Breast epithelium (tissue), 3 donors: ENCODE measurements around the gene STARD10.

ENCODE experiments used
- POLR2AphosphoS5 ChIP-seq, 3 donors: sonication (generic); formaldehyde crosslinking; IDR thresholded peaks; one replicate each; pipeline ENCODE4 v1.6.1; 2017; ENCODE audit warnings: antibody characterized with exemption in 3 of 3
- TF ChIP-seq, protein P1 (sequence below), 3 donors: fragments of 450-650 bp; IDR thresholded peaks; one replicate each; pipeline ENCODE4 v1.5.1; 2016 to 2017; ENCODE audit warnings: antibody characterized with exemption in 3 of 3, mild to moderate bottlenecking in 3 of 3, moderate library complexity in 3 of 3

DNA sequence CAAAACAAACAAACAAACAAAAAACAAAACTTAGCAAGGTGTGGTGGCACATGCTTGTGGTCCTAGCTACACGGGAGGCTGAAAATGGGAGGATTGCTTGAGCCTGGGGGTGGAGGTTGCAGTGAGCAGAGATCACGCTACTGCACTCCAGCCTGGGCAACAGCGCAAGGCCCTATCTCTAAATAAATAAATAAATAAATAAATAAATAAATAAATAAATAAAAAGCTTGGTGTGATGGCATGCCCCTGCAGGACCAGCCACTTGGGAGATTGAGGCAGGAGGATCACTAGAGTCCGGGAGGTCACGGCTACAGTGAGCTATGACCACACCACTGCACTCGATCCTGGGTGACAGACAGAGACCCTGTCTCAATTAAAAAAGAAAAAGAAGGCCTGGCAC is 9.0 kb upstream of the STARD10 start:
- TF ChIP-seq, protein P1, sequence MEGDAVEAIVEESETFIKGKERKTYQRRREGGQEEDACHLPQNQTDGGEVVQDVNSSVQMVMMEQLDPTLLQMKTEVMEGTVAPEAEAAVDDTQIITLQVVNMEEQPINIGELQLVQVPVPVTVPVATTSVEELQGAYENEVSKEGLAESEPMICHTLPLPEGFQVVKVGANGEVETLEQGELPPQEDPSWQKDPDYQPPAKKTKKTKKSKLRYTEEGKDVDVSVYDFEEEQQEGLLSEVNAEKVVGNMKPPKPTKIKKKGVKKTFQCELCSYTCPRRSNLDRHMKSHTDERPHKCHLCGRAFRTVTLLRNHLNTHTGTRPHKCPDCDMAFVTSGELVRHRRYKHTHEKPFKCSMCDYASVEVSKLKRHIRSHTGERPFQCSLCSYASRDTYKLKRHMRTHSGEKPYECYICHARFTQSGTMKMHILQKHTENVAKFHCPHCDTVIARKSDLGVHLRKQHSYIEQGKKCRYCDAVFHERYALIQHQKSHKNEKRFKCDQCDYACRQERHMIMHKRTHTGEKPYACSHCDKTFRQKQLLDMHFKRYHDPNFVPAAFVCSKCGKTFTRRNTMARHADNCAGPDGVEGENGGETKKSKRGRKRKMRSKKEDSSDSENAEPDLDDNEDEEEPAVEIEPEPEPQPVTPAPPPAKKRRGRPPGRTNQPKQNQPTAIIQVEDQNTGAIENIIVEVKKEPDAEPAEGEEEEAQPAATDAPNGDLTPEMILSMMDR (IDR thresholded peaks at IDR 0.05), result no peak
- TF ChIP-seq POLR2AphosphoS5 (IDR thresholded peaks at IDR 0.05), result no peak
